PC-9 (cell line): Measurements from ENCODE around the gene CCNY. TPM values are rescaled to one million over a fixed set of nuclear protein-coding genes. Genes with fewer than 3 reads are reported as not detected.

Experiments used
- BruUV-seq: library from RNA; stranded (reverse); fragments of 400-500 nt; replicated peaks from 2 replicates; lab custom pipeline; 2021; lab: Mats Ljungman, UMichigan
- CTCF ChIA-PET: fragments of 300-600 bp; sonication (Branson Sonifier 250); formaldehyde crosslinking; loops from one replicate; lab custom pipeline; 2022; ENCODE audit warnings: antibody characterized with exemption; lab: Charles Lee
- POLR2A ChIA-PET: fragments of 300-600 bp; sonication (Branson Sonifier 250); formaldehyde crosslinking; loops from one replicate; lab custom pipeline; 2022; ENCODE audit warnings: antibody characterized with exemption; ENCODE audit not compliant: unreplicated experiment; lab: Charles Lee
- DNase-seq, 2 experiments: peaks; one replicate each; pipeline versions ENCODE4 v3.0.0 to v3.0.0-alpha.2; 2015 to 2022; ENCODE audit warnings: mixed read lengths in 1 of 2
- H2AFZ ChIP-seq: fragments of 200-600 bp; sonication (generic); 2 replicates; pipeline ENCODE4 v1.8.1; 2017; ENCODE audit warnings: antibody characterized with exemption
- H3F3A ChIP-seq: fragments of 200-600 bp; sonication (generic); 2 replicates; pipeline ENCODE4 v1.8.1; 2017; ENCODE audit warnings: antibody characterized with exemption, mild to moderate bottlenecking, low read depth; ENCODE audit not compliant: insufficient read depth
- H3K27ac ChIP-seq: fragments of 200-600 bp; sonication (generic); 2 replicates; pipeline ENCODE4 v1.6.1; 2016; ENCODE audit warnings: mixed run types
- H3K27me3 ChIP-seq: fragments of 200-600 bp; sonication (generic); 2 replicates; pipeline ENCODE4 v1.6.1; 2016; ENCODE audit warnings: low read depth, mixed run types; ENCODE audit not compliant: insufficient read depth
- H3K36me3 ChIP-seq: fragments of 200-600 bp; sonication (generic); 2 replicates; pipeline ENCODE4 v1.6.1; 2016; ENCODE audit warnings: low read depth, mixed run types
- H3K4me1 ChIP-seq: fragments of 200-600 bp; sonication (generic); replicated peaks from 2 replicates; pipeline ENCODE4 v1.6.1; 2016; ENCODE audit warnings: mixed run types; ENCODE audit not compliant: insufficient read depth
- H3K4me2 ChIP-seq: fragments of 200-600 bp; sonication (generic); 2 replicates; pipeline ENCODE4 v1.6.1; 2017; ENCODE audit warnings: mixed run types
- H3K4me3 ChIP-seq: fragments of 200-600 bp; sonication (generic); 2 replicates; pipeline ENCODE4 v1.6.1; 2016; ENCODE audit warnings: mixed run types
- H3K79me2 ChIP-seq: fragments of 200-600 bp; sonication (generic); 2 replicates; pipeline ENCODE4 v1.6.1; 2017; ENCODE audit warnings: low read depth, mixed run types
- H3K9me2 ChIP-seq: fragments of 200-600 bp; sonication (generic); 2 replicates; pipeline ENCODE4 v1.8.1; 2017; ENCODE audit warnings: mild to moderate bottlenecking; ENCODE audit not compliant: insufficient read depth
- H3K9me3 ChIP-seq: fragments of 200-600 bp; sonication (generic); 2 replicates; pipeline ENCODE4 v1.8.1; 2016; ENCODE audit warnings: low read depth; ENCODE audit not compliant: insufficient read depth
- H4K20me1 ChIP-seq: fragments of 200-600 bp; sonication (generic); 2 replicates; pipeline ENCODE4 v1.8.1; 2017; ENCODE audit not compliant: insufficient read depth
- CTCF ChIP-seq: fragments of 200-600 bp; sonication (generic); conservative IDR thresholded peaks from 2 replicates; pipeline ENCODE4 v1.6.1; 2017; ENCODE audit warnings: mixed run types, antibody characterized with exemption, mild to moderate bottlenecking, moderate library complexity
- EZH2 ChIP-seq: fragments of 200-600 bp; sonication (generic); IDR thresholded peaks from 2 replicates; pipeline ENCODE4 v1.8.0; 2017; ENCODE audit warnings: antibody characterized with exemption, low read depth
- intact Hi-C: fragments of 100-400 bp; cut with micrococcal nuclease; formaldehyde crosslinking; loops from one replicate; pipeline ENCODE4 v1.10.0; 2022; ENCODE audit not compliant: unreplicated experiment
- total RNA-seq: library from RNA; stranded (reverse); gene quantifications from 2 replicates; pipeline ENCODE4 v1.2.3, GENCODE V29; 2021

The CCNY gene
- total RNA-seq, 1 experiment from 2014 or later: 69.5 TPM

- no TSS peak for BruUV-seq
- POLR2A ChIA-PET: no interaction called here
- H4K20me1 ChIP-seq: 0 out of 2 replicates have a peak, but pooled peaks cover 5% of the 10 kb centered on the region
Observed at GRCh38 chr10:35391954-35392262, 55.6 kb downstream of the CCNY start.

GRCh38 chr10:35392482-35393228 lies 56.3 kb downstream of the CCNY start:
- Histone ChIP-seq H3K27me3 (no peaks in the 10 kb centered on the region), H4K20me1 (0 out of 2 replicates have a peak, but pooled peaks cover 5% of the 10 kb centered on the region)

More at GRCh38 chr10:35391954-35392262, 55.6 kb downstream of the CCNY start:
- H3K9me3 ChIP-seq: peaks cover 4% of the 10 kb centered on the region; the same call in 1 of the 2 replicates
- no peaks in the 10 kb centered on the region for H3K9me2 ChIP-seq
- H3K36me3 ChIP-seq: 0 out of 2 replicates have a peak, but pooled peaks cover 7% of the 10 kb centered on the region
- H2AFZ ChIP-seq: no peak overlapping the region
- H3K4me3 ChIP-seq: no peak overlapping the region
- peaks cover 29% of the 10 kb centered on the region for H3K79me2 ChIP-seq
- H3F3A ChIP-seq: no peaks in the 10 kb centered on the region
- H3K27ac ChIP-seq: no peak overlapping the region
- H3K4me2 ChIP-seq: no peak overlapping the region
- no peaks in the 10 kb centered on the region for H3K27me3 ChIP-seq
- DNase-seq: no peak
- peaks cover 4% of the 10 kb centered on the region; the same call in 1 of the 2 replicates for H3K4me1 ChIP-seq
- TF ChIP-seq EZH2 (no peak), CTCF (no peak)
- CTCF ChIA-PET: no interaction called here
- intact Hi-C loops: no loop called here

GRCh38 chr10:35394411-35394851 lies 58.1 kb downstream of the CCNY start:
- Histone ChIP-seq H3K27me3 (no peaks in the 10 kb centered on the region), H3K9me2 (no peaks in the 10 kb centered on the region), H3K36me3 (0 out of 2 replicates have a peak, but pooled peaks cover 7% of the 10 kb centered on the region), H3F3A (no peaks in the 10 kb centered on the region), H3K4me3 (no peak overlapping the region), H4K20me1 (0 out of 2 replicates have a peak, but pooled peaks cover 5% of the 10 kb centered on the region), H3K79me2 (peaks cover 27% of the 10 kb centered on the region), H2AFZ (no peak overlapping the region), H3K4me1 (no peaks in the 10 kb centered on the region), H3K4me2 (no peak overlapping the region), H3K27ac (no peak overlapping the region), H3K9me3 (peaks cover 4% of the 10 kb centered on the region; the same call in 1 of the 2 replicates)
- intact Hi-C loops: no loop called here
- POLR2A ChIA-PET: no interaction called here
- no peak for DNase-seq
- TF ChIP-seq EZH2: no peak
- TF ChIP-seq CTCF: no peak
- no TSS peak for BruUV-seq
- CTCF ChIA-PET: no interaction called here

More at GRCh38 chr10:35392482-35393228, 56.3 kb downstream of the CCNY start:
- no TSS peak for BruUV-seq
- POLR2A ChIA-PET: interaction anchor here (0.6 to 0.9 kb wide), 3 partner anchors 16 to 92 kb away, joined by 3 to 9 read pairs (median 7); no protein-coding TSS in a partner anchor
- H3K4me1 ChIP-seq: no peaks in the 10 kb centered on the region
- H3K4me3 ChIP-seq: no peak overlapping the region
- no peaks in the 10 kb centered on the region for H3F3A ChIP-seq
- CTCF ChIA-PET: no interaction called here
- peaks cover 31% of the 10 kb centered on the region for H3K79me2 ChIP-seq
- no peak overlapping the region for H3K4me2 ChIP-seq
- no peak for DNase-seq
- no peaks in the 10 kb centered on the region for H3K9me2 ChIP-seq
- intact Hi-C loops: no loop called here
- 0 out of 2 replicates have a peak, but pooled peaks cover 7% of the 10 kb centered on the region for H3K36me3 ChIP-seq
- no peak overlapping the region for H3K27ac ChIP-seq
- TF ChIP-seq CTCF (no peak), EZH2 (no peak)
- peaks cover 4% of the 10 kb centered on the region; the same call in 1 of the 2 replicates for H3K9me3 ChIP-seq
- no peak overlapping the region for H2AFZ ChIP-seq
